H1 (cell line): ENCODE data around the gene STX8. TPM values are rescaled to one million over a fixed set of nuclear protein-coding genes. Genes with fewer than 3 reads are reported as not detected.

Experiments
- CTCF ChIA-PET: fragments of 300-600 bp; sonication (Branson Sonifier 250); formaldehyde crosslinking; loops from one replicate; lab custom pipeline; 2021; ENCODE audit not compliant: partially characterized antibody; lab: Charles Lee
- POLR2A ChIA-PET: fragments of 300-600 bp; sonication (Branson Sonifier 250); formaldehyde crosslinking; loops from one replicate; lab custom pipeline; 2021; ENCODE audit warnings: inconsistent platforms; ENCODE audit not compliant: partially characterized antibody; lab: Charles Lee
- DNase-seq, 2 experiments: peaks; one replicate each; pipeline versions ENCODE4 v3.0.0 to v3.0.0-alpha.2; 2010 to 2022; ENCODE audit warnings: low spot score in 2 of 2, low read depth in 1 of 2, mixed read lengths in 1 of 2
- FAIRE-seq: peaks from 2 replicates; lab custom pipeline; 2011; peaks lifted over from hg19 to GRCh38; lab: Jason Lieb, UNC
- H2AFZ ChIP-seq: 2 replicates; pipeline ENCODE4 v1.8.1; 2012; ENCODE audit warnings: low read length, inconsistent platforms
- H2AK5ac ChIP-seq: 2 replicates; pipeline ENCODE4 v1.6.1; 2013; ENCODE audit warnings: low read depth, low read length
- H2BK120ac ChIP-seq: replicated peaks from 2 replicates; pipeline ENCODE3; 2013; ENCODE audit warnings: low read depth, low read length, inconsistent platforms
- H2BK12ac ChIP-seq: 2 replicates; pipeline ENCODE4 v1.6.1; 2013; ENCODE audit warnings: low read depth, low read length
- H2BK15ac ChIP-seq: 2 replicates; pipeline ENCODE4 v1.6.1; 2013; ENCODE audit warnings: low read length
- H2BK20ac ChIP-seq: 2 replicates; pipeline ENCODE4 v1.6.1; 2013; ENCODE audit warnings: low read length
- H2BK5ac ChIP-seq: 2 replicates; pipeline ENCODE4 v1.6.1; 2013; ENCODE audit warnings: low read depth, low read length
- H3K14ac ChIP-seq: 2 replicates; pipeline ENCODE4 v1.6.1; 2013; ENCODE audit warnings: inconsistent platforms; ENCODE audit not compliant: insufficient read length
- H3K18ac ChIP-seq: 2 replicates; pipeline ENCODE4 v1.6.1; 2013; ENCODE audit warnings: low read length; ENCODE audit errors: extremely low read depth
- H3K23ac ChIP-seq: 2 replicates; pipeline ENCODE4 v1.6.1; 2013; ENCODE audit warnings: inconsistent platforms; ENCODE audit not compliant: insufficient read length
- H3K23me2 ChIP-seq: 2 replicates; pipeline ENCODE4 v1.6.1; 2013; ENCODE audit warnings: low read depth, low read length
- H3K27ac ChIP-seq: 2 replicates; pipeline ENCODE4 v1.6.1; 2011; ENCODE audit warnings: low read depth, low read length, inconsistent platforms
- H3K27me3 ChIP-seq, 4 experiments: replicated peaks in 1 of 4; 1 replicate in 1 of 4; 2 replicates in 3 of 4; pipeline versions ENCODE4 v1.6.1 to v1.8.1; 2011 to 2013; ENCODE audit warnings: low read length in 3 of 4, mild to moderate bottlenecking in 3 of 4, inconsistent platforms in 2 of 4, mixed read lengths in 2 of 4, moderate library complexity in 1 of 4; ENCODE audit not compliant: control insufficient read depth in 3 of 4, insufficient read depth in 3 of 4; ENCODE audit errors: extremely low read depth in 1 of 4
- H3K36me3 ChIP-seq, 4 experiments: 2 replicates each; pipeline versions ENCODE4 v1.6.1 to v1.8.1; 2011 to 2013; ENCODE audit warnings: mild to moderate bottlenecking in 4 of 4, low read length in 3 of 4, moderate library complexity in 2 of 4, control low read depth in 1 of 4, inconsistent platforms in 1 of 4; ENCODE audit not compliant: insufficient read depth in 4 of 4, control insufficient read depth in 2 of 4
- H3K4ac ChIP-seq: replicated peaks from 2 replicates; pipeline ENCODE3; 2013; ENCODE audit warnings: low read length, low read depth, mixed read lengths, inconsistent platforms; ENCODE audit not compliant: insufficient read length
- H3K4me1 ChIP-seq, 4 experiments: replicated peaks in 1 of 4; 1 replicate in 1 of 4; 2 replicates in 3 of 4; pipeline versions ENCODE4 v1.6.1 to v1.8.1; 2011 to 2013; ENCODE audit warnings: low read length in 3 of 4, inconsistent platforms in 2 of 4, mixed read lengths in 1 of 4; ENCODE audit not compliant: insufficient read depth in 4 of 4, control insufficient read depth in 3 of 4
- H3K4me2 ChIP-seq, 2 experiments: 2 replicates each; pipeline versions ENCODE4 v1.6.1 to v1.8.1; 2011 to 2013; ENCODE audit warnings: low read depth in 2 of 2, low read length in 2 of 2, control low read depth in 1 of 2, inconsistent platforms in 1 of 2, mild to moderate bottlenecking in 1 of 2; ENCODE audit not compliant: insufficient read depth in 1 of 2
- H3K4me3 ChIP-seq, 4 experiments: fragments of 200-600, 300-600 bp in 1 of 4; sonication (generic), shearing (Covaris generic), sonication (Bioruptor Twin) in 1 of 4; 2 replicates each; pipeline versions ENCODE4 v1.5.1 to v1.8.1; 2011 to 2016; ENCODE audit warnings: low read length in 4 of 4, low read depth in 3 of 4, control low read depth in 2 of 4, inconsistent platforms in 2 of 4, mild to moderate bottlenecking in 2 of 4, mixed read lengths in 1 of 4, moderate library complexity in 1 of 4; ENCODE audit not compliant: insufficient read depth in 2 of 4; ENCODE audit errors: extremely low read depth in 1 of 4
- H3K56ac ChIP-seq: replicated peaks from 2 replicates; pipeline ENCODE3; 2013; ENCODE audit warnings: low read depth, mild to moderate bottlenecking, mixed read lengths, low read length, inconsistent platforms; ENCODE audit not compliant: insufficient read length
- H3K79me1 ChIP-seq: 2 replicates; pipeline ENCODE4 v1.6.1; 2013; ENCODE audit warnings: low read depth, low read length, control low read depth
- H3K79me2 ChIP-seq, 2 experiments: 2 replicates each; pipeline versions ENCODE4 v1.6.1 to v1.8.1; 2012 to 2013; ENCODE audit warnings: low read length in 2 of 2, mild to moderate bottlenecking in 2 of 2, inconsistent platforms in 1 of 2; ENCODE audit not compliant: insufficient read depth in 2 of 2, control insufficient read depth in 1 of 2
- H3K9ac ChIP-seq, 4 experiments: replicated peaks in 1 of 4; 1 replicate in 1 of 4; 2 replicates in 3 of 4; pipeline versions ENCODE4 v1.6.1 to v1.8.1; 2011 to 2013; ENCODE audit warnings: low read depth in 3 of 4, low read length in 3 of 4, control low read depth in 2 of 4, mild to moderate bottlenecking in 2 of 4, moderate library complexity in 2 of 4, inconsistent platforms in 1 of 4; ENCODE audit errors: extremely low read depth in 1 of 4
- H3K9me3 ChIP-seq, 2 experiments: 2 replicates each; pipeline versions ENCODE4 v1.6.1 to v1.8.1; 2012 to 2013; ENCODE audit warnings: mild to moderate bottlenecking in 2 of 2, moderate library complexity in 2 of 2, control low read depth in 1 of 2, inconsistent platforms in 1 of 2, low read depth in 1 of 2, low read length in 1 of 2, mixed read lengths in 1 of 2; ENCODE audit not compliant: insufficient read depth in 2 of 2
- H4K20me1 ChIP-seq, 2 experiments: replicated peaks in 1 of 2; 2 replicates each; pipeline versions ENCODE3 to v1.8.1; 2011 to 2013; ENCODE audit warnings: inconsistent platforms in 2 of 2, low read length in 2 of 2, mild to moderate bottlenecking in 1 of 2; ENCODE audit not compliant: insufficient read depth in 2 of 2, control insufficient read depth in 1 of 2
- H4K5ac ChIP-seq: 2 replicates; pipeline ENCODE4 v1.6.1; 2013; ENCODE audit warnings: low read length, low read depth, mixed read lengths, inconsistent platforms; ENCODE audit not compliant: insufficient read length
- H4K8ac ChIP-seq: 2 replicates; pipeline ENCODE4 v1.8.0; 2013; ENCODE audit warnings: mild to moderate bottlenecking, moderate library complexity, low read length, inconsistent platforms; ENCODE audit not compliant: insufficient read depth; ENCODE audit errors: extremely low read depth
- H4K91ac ChIP-seq: replicated peaks from 2 replicates; pipeline ENCODE3; 2013; ENCODE audit warnings: low read length, mixed read lengths, inconsistent platforms; ENCODE audit not compliant: insufficient read length
- JUN ChIP-seq: IDR thresholded peaks from 2 replicates; pipeline ENCODE4 v1.6.1; 2011; ENCODE audit warnings: low read depth, mild to moderate bottlenecking, improper control_type of control experiment, low read length
- MAFK ChIP-seq: IDR thresholded peaks from 2 replicates; pipeline ENCODE4 v1.6.1; 2012; ENCODE audit warnings: low read depth, mild to moderate bottlenecking, improper control_type of control experiment, low read length
- WGBS, 2 experiments: shearing (Covaris generic) in 1 of 2; methylation state at CpG; one replicate each; pipeline versions ENCODE4 v1.1.6 to v1.1.7; 2013 to 2015; ENCODE audit warnings: low lambda C conversion rate in 2 of 2, mixed read lengths in 2 of 2, inconsistent platforms in 1 of 2, low coverage in 1 of 2, missing lambda C conversion rate in 1 of 2; ENCODE audit not compliant: insufficient replicate concordance in 2 of 2, insufficient coverage in 1 of 2, insufficient read length in 1 of 2; ENCODE audit errors: extremely low coverage in 1 of 2, missing lambda C conversion rate in 1 of 2; 5-methylcytosine and 5-hydroxymethylcytosine counted together
- polyA plus RNA-seq, 7 experiments: library from polyadenylated mRNA; depleted of rRNA in 3 of 7; stranded (reverse) in 5 of 7; unstranded in 2 of 7; fragments of >200 nt in 5 of 7; fragments of 200-250 nt in 2 of 7; gene quantifications; 1 replicate in 5 of 7; 2 replicates in 1 of 7; 4 replicates in 1 of 7; pipeline versions ENCODE4 v1.2.1 to v1.2.3, GENCODE V29; 2011 to 2013; ENCODE audit warnings: missing spikeins in 2 of 7, mixed read lengths in 2 of 7
- total RNA-seq: library from RNA; stranded (reverse); fragmentation: NEBNext Ultra II Directional; extraction: Animal tissue kit (Norgen Biotek cat#: 25700); gene quantifications from 2 replicates; pipeline ENCODE4 v1.2.1, GENCODE V29; 2021

Gene STX8
- total and polyA plus RNA-seq, 2 of the 8 experiments (the other 6 are each of a cell fraction or from before 2014, with no cell fraction given), result 22.8 to 42.5 TPM

GRCh38 chr17:9242497-9242881 is 333.1 kb downstream of the STX8 start:
- POLR2A ChIA-PET, result no interaction called here
- H3K9me3 ChIP-seq, result no peaks in the 10 kb centered on the region
- no peak overlapping the region for H3K4me2 ChIP-seq
- 83% methylated on average over 16 of the region's 16 CpGs; no CpG with 5 or more reads in 1 of the 2 experiments for WGBS, 2 experiments
- no peak overlapping the region for H4K91ac ChIP-seq
- H2BK15ac ChIP-seq, result no peak overlapping the region
- H3K27me3 ChIP-seq, result peaks cover 0 to 14% (median 9%) of the 10 kb centered on the region in 4 experiments; a peak in 6 of 7 replicates
- no peak overlapping the region for H3K9ac ChIP-seq
- CTCF ChIA-PET, result interaction anchor here (2.8 kb wide), 1 partner anchor 49 kb away, joined by 10 read pairs; no protein-coding TSS in a partner anchor
- no peak overlapping the region for H2AK5ac ChIP-seq
- no peak overlapping the region for H4K5ac ChIP-seq
- no peak overlapping the region for H3K18ac ChIP-seq
- no peak overlapping the region for H3K4me3 ChIP-seq
- no peak overlapping the region for H3K14ac ChIP-seq
- H3K23ac ChIP-seq, result no peak overlapping the region
- H3K79me1 ChIP-seq, result no peaks in the 10 kb centered on the region
- peaks cover 11% of the 10 kb centered on the region for H3K23me2 ChIP-seq
- peaks cover 3 to 30% (median 18%) of the 10 kb centered on the region in 4 experiments for H3K4me1 ChIP-seq
- H2BK120ac ChIP-seq, result no peak overlapping the region
- no peaks in the 10 kb centered on the region for H3K36me3 ChIP-seq
- no peak overlapping the region for H2AFZ ChIP-seq
- H3K79me2 ChIP-seq, result no peaks in the 10 kb centered on the region
- no peak overlapping the region for H3K4ac ChIP-seq
- no peak overlapping the region for H2BK20ac ChIP-seq
- FAIRE-seq (no peak), DNase-seq (no peak)
- no peaks in the 10 kb centered on the region for H4K20me1 ChIP-seq
- no peak overlapping the region for H3K56ac ChIP-seq
- H4K8ac ChIP-seq, result no peak overlapping the region
- no peak overlapping the region for H2BK5ac ChIP-seq
- H3K27ac ChIP-seq, result no peak overlapping the region
- peak overlapping the region; percentile 50; the same call in 1 of the 2 replicates for H2BK12ac ChIP-seq
- no peak for TF ChIP-seq MAFK
- no peak for TF ChIP-seq JUN
